Mesenteric fat pad (tissue), 1 donor: ENCODE measurements around the gene PC. TPM values are rescaled to one million over a fixed set of nuclear protein-coding genes. Genes with fewer than 3 reads are reported as not detected.

ENCODE experiments used
- DNase-seq: peaks from one replicate; pipeline ENCODE4 v3.0.0-alpha.2; 2020; ENCODE audit warnings: low spot score
- total RNA-seq: library from RNA; stranded (reverse); fragmentation: NEBNext Ultra II Directional; extraction: Animal tissue kit (Norgen Biotek cat#: 25700); gene quantifications from one replicate; pipeline ENCODE4 v1.2.1, GENCODE V29; 2021
- donor health status: DM: yes; HTN: yes; CAD: no.

The PC gene
- total RNA-seq, 1 donor from 2014 or later: 220 TPM

DNA sequence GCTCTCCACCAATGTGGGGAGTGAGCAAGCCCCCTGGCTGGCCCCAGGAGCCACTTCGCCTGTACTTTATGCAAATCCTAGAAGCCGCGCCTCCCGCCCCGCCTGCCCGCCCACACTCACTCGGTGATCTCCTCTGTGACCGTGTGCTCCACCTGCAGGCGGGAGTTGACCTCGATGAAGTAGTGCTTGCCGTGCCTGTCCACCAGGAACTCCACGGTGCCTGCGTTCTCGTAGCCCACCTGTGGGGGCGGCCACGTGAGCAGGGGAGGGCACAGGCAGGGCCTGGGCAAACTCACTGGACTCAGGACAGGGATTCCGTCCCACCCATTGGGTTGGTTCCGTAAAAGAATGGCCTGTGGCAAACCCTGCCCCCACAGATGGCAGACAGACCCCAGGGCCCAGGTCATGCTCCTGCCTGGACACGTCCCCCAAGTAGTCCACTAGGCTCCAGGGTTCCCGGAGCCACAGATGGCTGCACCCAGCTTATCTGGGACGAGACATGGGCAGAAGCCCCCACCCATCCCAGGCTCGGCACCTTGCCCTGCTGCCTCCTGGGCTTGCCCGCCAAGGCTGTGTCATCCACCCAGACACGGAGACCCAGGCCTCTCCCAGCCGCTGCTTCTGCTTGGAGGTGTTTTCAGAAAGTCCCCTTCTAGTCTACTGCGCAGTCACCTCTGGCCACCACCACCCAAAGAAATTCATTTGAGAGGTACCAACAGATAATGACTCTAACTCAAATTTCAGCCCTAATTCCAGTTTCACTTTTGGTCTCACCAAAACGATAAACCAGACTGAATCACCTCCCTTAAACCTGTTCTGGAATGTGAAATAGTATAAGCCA lies 89.2 kb downstream of the PC start:
- no peak for DNase-seq

DNA sequence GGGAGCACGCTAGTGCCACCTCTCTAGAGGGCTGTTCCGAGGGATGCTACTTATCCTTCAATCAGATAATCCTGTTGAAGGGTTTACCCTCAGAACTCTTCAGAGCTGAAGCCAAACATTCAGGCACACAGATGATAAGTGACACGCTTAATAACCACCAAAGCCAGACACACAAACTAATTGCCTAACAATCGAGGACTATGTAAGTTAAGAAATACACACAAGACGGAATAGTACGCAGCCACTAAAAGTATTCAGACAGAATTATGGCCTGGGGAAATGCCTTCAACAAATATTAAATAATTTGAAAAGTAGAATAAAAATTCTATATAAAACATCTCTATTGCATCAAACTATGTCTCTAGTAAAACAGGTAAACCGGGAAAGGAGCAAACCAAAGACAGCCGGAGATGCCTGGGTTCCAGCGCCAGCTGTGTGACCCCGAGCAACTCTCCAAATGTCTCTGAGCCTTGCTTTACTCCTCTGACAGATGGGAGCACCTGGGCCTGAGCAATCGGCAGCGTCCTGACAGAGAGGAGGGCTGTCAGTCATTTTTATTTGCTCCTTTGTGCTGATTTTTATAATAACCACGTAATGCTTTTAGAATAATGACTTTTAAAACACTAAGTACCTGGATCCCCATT lies 90.0 kb downstream of the PC start:
- DNase-seq: no peak

DNA sequence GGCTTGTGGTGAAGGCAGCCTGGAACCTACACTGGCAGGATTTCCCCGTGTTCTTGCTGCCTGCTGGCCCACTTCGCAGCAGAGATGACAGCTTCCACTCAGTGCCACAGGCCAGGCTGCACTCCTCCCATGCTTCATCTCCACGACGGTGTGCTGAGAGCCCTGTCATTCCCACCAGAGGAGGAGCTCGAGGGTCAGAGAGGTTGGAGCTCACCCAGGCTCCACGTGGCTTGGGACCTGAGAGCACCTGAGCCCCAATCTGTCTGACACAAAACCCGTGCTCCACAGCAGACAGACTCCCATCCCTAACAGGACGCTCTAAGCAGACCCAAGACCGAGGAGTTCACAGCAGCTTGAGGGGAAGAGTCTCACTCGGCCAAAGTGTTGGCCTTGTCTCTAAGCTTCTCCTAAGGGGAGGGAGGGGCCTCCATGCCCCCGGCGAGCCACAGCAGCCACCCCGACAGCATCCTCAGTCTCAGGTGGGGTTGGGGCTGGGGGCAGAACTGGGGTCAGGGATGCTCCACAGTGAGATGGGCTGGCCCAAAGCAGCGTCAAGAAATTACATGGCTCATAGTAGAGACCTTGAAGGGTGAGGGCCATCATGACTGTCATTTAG lies 90.7 kb downstream of the PC start:
- DNase-seq: no peak

DNA sequence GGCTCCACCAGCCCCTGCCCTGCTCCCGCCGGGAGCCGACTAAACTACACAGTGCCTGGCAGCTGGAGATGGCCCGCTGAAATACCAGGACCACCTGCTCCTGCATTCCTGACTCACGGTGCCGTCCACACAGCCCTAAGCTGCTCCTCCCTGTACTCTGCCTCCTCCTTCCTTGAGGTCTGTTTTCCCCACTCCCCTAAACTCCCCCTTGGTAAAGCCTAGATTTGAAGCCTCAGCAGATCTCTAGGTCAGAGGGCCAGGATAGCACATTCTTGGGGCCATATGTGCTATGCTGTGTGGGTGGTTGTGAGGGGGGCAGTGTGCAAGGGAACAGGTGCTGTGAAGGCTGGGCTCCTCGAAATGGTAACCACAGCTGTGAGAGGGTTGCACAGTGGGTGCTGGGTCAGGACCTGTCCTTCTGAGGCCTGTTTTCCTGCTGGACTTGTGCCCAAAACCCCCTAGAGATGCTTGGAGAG lies 91.6 kb downstream of the PC start:
- no peak for DNase-seq

DNA sequence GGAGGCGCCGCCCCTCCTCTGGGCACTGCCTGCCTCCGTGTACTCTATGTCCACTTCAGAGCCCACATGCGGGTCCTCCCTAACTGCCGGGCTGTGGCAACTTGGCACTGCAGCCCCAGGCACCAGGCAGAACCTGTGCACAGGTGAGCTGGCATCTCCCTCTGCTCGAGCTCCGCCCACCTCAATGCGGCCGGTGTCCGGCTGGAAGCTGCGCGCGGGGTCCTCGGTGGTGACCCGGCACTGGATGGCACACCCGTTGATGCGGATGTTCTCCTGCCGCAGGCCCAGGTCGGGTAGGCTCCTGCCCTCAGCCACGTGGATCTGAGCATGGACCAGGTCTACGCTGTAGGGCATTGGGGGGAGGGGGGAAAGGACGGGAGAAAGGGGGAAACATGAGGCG lies 92.2 kb downstream of the PC start:
- DNase-seq: no peak

DNA sequence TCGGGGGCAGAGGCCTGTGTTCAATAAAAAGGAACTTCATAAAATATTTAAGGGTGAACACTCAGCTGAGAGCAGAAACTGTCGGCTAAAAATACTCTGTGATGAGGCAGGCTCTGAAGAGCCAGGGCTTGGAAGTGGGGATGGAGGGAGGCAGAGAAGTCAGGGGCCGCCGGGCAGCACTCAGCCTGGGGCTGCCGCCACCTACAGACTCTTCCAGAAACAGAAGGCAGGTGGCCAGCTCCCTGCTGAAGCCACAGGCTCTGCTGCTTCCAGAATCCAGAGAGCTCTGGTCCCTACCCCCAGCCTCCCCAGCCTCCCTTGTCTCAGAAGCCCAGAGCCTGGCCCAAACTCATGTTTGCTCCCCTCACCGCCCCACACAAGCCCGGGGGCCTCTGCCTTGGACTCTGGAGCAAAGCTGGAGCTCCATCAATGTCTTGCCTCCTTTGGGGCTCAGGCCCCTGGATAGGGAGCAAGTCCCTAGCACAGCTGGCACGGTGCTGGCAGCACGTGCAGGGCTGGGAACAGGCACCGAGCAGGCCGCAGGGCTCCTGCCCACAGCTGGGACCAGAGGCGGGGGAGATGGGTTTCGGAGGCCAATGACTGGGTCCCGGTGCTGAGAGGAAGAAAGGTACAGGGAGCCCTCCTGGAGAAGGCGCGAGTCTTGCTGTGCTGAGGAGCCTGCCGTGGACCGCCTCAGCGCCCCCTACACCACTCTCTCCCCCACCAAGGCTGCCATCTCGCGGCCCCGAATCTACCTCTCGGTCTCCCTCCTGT lies 93.1 kb downstream of the PC start:
- no peak for DNase-seq

DNA sequence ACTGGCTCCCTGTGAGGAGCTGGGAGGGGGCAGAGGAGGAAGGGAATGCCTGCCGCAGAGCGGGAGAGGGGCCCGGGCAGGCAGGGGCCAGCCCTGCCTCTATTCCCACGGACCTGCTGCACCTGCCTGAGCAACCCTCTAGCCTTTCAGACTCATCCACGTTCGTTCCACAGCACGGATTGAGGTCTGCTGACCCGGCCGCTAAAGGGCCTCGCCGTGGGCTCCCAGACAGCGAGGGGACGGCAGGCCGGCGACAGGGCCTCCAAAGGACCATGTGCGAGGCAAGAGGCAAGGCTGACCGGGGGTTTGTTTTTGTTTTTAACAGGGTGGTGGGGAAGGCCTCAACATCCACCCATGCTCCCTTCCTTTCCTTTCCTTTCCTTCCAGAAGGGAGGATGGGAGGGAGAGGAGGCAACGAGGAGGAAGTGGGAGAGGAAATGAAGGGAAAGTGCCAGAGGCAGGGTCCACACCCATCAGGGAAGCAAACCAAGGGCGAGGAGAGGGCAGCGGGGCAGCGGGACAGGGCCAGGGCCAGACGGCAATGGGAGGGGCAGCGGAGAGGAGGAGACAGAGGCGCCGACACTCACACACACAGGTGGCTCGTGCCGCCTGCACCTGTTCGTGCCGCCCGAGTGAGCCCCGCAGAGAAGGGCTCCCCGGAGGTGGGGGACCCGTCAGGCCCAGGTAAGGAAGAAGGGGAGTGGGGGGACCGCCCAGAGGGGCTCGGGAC lies 93.8 kb downstream of the PC start:
- no peak for DNase-seq

DNA sequence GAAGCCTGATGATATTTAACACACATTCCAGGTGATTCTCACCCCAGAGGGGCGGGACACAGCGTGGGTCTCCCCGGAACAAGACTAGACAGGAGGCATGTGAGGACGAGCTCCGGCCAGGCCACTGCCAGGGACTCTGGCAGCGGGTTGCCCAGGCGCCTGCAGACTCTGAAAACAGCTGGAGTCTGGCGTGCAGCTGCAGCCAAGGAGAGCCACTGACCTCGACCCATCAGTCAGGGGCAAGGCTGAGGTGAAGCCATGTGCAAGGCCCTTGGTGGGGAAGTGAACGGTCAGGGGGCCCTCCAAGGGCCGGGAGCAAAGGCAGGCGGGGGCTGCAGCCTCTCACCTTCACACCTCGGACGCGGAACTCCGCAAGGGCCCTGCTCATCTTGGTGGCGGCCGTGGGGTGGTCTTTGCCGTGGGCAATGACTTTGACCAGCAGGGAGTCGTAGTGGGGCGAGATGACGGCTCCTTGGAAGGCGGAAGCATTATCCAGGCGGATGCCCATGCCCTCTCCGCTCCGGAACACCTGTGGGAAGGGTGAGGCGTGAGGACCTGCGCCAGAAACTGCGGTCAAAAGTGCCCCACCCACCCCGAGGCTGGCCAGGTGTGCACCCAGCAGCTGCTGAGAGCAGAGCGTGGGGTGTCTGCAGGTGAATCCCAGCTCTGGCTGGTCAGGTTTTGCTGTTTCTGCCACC lies 94.6 kb downstream of the PC start:
- DNase-seq: no peak

DNA sequence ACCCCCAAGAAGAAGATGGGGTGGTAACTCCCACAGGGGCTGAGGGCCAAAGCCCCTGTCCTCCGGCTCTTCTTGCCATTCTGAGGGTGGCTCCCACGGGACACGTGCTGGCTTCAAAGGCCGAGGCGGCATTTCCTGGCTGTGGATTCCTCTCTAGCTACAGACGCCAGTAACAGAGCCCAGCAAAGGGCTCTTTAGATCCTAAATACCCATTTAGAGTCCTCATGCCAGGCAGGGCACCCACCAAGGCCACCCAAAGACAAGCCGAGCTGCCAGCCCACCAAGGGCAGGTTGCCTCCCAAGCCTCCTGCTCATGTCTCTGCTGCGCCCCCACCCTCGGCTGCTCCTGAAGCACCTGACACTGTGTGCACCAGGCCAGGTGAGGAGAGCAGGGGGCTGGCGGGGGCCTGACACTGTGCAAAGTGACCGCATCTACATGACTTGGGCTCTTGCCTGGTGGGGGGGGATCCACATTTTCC lies 95.6 kb downstream of the PC start:
- no peak for DNase-seq

DNA sequence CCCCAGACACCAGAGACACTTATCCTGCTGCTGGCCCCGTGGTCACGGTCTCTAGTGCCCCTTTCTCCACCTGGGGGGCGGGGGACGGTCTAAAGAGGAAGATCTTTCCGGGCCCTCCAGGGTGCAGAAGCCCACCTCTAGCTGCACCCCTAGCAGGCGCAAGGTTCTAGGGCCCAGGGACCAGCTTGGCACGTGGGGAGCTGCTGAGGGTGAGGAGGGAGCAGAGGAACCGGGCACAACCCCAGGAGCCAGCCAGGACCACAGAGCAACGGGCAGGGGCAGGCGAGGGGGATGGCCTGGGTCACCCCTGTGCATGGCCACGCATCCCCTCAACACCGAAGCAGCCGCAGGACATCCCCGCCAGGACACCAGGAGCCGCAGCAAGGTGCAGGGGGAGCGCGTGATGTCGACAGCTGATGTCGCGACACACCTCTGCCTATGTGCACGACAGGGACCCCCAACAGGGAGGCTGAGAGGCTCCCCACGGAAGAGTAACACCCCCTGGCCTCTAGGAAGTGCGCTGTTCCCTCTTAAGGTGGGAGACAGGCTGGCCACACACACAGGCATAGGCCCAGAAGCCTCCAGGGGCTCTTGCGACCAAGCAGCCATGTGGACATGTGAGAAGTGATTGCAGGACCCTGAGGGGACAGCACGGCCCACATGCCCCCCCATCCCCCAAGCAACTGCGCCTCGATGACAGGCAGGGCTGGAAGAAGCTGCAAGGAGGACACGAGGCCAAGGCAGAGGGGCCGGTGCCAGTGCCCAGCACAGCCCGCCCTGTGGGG lies 96.2 kb downstream of the PC start:
- DNase-seq: no peak

DNA sequence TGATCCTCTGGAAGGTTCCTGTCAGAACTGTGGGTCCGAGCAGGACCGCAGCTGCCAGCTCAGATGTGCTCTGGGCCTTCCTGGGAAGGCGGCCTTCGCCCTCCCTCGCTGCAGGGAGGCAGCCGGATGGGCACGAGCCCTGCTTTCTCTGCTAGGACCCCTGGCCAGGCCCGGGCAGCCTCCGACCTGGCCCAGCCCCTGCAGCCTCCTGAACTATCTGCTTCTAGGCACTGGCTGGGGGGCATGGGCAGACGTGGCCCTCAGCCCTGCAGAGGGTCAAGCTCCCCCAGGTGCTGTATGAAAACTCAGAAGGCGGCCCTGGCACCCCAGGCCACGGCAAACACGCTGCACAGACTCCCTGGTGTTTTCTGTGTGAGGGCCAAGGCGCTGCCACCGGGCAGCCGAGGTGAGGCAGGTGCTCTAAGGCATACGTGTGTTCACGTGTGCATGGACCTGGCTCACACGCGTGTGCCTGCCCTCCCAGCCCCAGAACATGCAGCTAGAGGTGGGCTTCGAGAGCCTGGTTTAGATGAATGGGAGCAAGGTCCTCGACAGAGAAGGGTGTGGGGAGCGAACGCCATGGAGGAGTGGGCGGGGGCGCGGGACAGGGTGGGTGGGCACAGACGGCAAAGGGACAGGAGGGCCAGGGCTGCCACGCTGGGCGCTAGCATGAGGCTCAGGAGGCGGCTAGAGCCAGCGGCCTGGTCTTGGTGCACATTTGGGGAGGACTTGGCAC lies 97.0 kb downstream of the PC start:
- no peak for DNase-seq

DNA sequence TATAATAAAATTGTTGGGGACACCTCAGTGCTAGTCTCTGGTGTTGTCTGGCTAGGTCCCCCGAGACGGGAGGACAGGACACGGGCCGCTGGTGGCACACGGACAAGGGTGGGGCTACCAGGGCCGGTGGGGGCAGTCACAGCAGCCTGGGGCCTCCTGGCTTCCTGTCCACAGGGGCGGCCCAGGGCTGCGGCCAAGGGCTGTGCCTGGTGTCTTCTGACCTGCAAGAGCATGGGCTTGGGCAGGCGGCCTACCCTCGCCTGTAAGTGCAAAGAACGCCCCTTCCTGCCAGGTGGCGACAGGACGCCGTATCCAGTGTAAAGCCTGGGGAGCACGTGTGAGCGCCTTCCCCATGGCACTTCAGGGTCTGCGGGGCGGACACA lies 97.7 kb downstream of the PC start:
- no peak for DNase-seq

DNA sequence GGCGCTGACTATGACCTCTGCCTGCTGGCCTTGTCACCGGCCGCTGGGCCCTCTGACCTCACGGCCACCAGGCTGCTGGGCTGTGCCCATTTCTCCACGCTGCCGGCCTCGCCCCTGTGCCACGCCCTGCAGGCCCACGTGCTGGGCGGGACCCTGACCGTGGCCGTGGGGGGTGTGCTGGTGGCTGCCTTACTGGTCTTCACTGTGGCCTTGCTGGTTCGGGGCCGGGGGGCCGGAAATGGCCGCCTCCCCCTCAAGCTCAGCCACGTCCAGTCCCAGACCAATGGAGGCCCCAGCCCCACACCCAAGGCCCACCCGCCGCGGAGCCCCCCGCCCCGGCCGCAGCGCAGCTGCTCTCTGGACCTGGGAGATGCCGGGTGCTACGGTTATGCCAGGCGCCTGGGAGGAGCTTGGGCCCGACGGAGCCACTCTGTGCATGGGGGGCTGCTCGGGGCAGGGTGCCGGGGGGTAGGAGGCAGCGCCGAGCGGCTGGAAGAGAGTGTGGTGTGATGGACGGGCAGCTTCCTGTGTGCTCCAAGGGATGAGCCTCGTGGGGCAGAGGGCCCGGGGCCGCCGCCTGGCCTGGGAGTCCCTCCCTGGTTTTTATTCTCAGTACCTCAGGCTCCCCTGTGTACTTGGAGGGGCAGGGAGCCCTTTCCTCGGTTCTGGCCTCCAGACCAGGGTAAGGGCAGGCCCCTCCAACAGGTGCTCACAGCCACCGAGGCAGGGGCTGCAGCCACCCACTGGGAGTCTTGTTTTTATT lies 98.3 kb downstream of the PC start:
- DNase-seq: no peak

DNA sequence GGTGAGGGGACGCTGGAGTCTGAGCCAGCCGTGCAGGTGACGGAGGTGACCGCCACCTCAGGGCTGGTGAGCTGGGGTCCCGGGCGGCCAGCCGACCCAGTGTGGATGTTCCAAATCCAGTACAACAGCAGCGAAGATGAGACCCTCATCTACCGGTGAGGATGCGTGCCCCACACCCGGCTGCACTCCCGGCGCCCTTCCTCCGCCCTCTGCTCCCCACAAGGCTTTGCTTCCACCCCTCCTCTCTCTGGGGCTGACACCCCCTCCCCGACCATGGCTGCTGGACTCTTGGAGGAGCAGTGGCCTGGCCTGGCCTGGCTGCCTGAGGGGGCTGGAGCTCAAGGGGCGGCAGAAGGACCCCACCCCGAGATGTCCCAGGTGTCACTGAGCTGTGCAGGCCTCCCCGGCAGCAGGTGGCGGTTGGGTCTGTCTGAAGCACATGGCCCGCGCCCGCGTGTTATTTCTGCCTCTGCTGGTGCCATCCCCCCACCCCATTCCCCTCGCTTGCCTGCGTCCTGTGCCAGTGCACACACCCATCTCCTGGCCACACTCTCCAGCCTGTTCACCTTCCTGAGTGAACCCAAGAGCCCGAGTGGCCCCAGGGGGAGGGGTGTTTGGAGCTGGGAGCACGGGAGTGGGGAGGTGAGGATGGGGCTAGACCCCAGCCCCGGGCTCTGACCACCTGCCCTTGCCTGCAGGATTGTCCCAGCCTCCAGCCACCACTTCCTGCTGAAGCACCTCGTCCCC lies 99.1 kb downstream of the PC start:
- DNase-seq: no peak

DNA sequence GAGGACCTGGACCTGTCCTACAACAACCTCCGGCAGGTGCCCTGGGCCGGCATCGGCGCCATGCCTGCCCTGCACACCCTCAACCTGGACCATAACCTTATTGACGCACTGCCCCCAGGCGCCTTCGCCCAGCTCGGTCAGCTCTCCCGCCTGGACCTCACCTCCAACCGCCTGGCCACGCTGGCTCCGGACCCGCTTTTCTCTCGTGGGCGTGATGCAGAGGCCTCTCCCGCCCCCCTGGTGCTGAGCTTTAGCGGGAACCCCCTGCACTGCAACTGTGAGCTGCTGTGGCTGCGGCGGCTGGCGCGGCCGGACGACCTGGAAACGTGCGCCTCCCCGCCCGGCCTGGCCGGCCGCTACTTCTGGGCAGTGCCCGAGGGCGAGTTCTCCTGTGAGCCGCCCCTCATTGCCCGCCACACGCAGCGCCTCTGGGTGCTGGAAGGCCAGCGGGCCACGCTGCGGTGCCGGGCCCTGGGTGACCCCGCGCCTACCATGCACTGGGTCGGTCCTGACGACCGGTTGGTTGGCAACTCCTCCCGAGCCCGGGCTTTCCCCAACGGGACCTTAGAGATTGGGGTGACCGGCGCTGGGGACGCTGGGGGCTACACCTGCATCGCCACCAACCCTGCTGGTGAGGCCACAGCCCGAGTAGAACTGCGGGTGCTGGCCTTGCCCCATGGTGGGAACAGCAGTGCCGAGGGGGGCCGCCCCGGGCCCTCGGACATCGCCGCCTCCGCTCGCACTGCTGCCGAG lies 99.8 kb downstream of the PC start:
- no peak for DNase-seq

DNA sequence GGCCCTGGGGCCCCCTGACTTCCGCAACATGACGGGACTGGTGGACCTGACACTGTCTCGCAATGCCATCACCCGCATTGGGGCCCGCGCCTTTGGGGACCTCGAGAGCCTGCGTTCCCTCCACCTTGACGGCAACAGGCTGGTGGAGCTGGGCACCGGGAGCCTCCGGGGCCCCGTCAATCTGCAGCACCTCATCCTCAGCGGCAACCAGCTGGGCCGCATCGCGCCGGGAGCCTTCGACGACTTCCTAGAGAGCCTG lies 100.3 kb downstream of the PC start:
- DNase-seq: no peak
